GM15510 (cell line): ENCODE data around the gene MICAL3.

ENCODE experiments used
- POLR2A ChIP-seq: IDR thresholded peaks from 3 replicates; pipeline ENCODE4 v1.6.1; 2011; ENCODE audit warnings: borderline replicate concordance; ENCODE audit not compliant: insufficient read length; ENCODE audit errors: extremely low read depth

Gene MICAL3

GRCh38 chr22:17982572-17983141 lies 41.7 kb downstream of the MICAL3 start:
- TF ChIP-seq POLR2A: no peak

- no peak for TF ChIP-seq POLR2A
Measured at GRCh38 chr22:17981497-17981896, 42.9 kb downstream of the MICAL3 start.

- TF ChIP-seq POLR2A: no peak
Measured at GRCh38 chr22:17980638-17981051, 43.7 kb downstream of the MICAL3 start.

- no peak for TF ChIP-seq POLR2A
Measured at GRCh38 chr22:17980015-17980590, 44.3 kb downstream of the MICAL3 start.

- TF ChIP-seq POLR2A: no peak
Measured at GRCh38 chr22:17978027-17978426, 46.3 kb downstream of the MICAL3 start.

- TF ChIP-seq POLR2A: no peak
Measured at GRCh38 chr22:17977371-17977770, 47.0 kb downstream of the MICAL3 start.

- TF ChIP-seq POLR2A: no peak
Measured at GRCh38 chr22:17976121-17976520, 48.2 kb downstream of the MICAL3 start.

- TF ChIP-seq POLR2A: no peak
Measured at GRCh38 chr22:17974703-17975372, 49.5 kb downstream of the MICAL3 start.

- no peak for TF ChIP-seq POLR2A
Measured at GRCh38 chr22:17974087-17974486, 50.3 kb downstream of the MICAL3 start.

- no peak for TF ChIP-seq POLR2A
Measured at GRCh38 chr22:17973217-17973616, 51.1 kb downstream of the MICAL3 start.

- TF ChIP-seq POLR2A: no peak
Measured at GRCh38 chr22:17972385-17973191, 51.8 kb downstream of the MICAL3 start.

GRCh38 chr22:17971711-17972110 lies 52.6 kb downstream of the MICAL3 start:
- TF ChIP-seq POLR2A: no peak

- no peak for TF ChIP-seq POLR2A
Measured at GRCh38 chr22:17970201-17970708, 54.1 kb downstream of the MICAL3 start.

GRCh38 chr22:17969701-17970113 lies 54.7 kb downstream of the MICAL3 start:
- TF ChIP-seq POLR2A: no peak

- TF ChIP-seq POLR2A: no peak
Measured at GRCh38 chr22:17968126-17968525, 56.2 kb downstream of the MICAL3 start.
